Measurements from ENCODE around the gene VARS2.
A peak's percentile ranks its signal among the peaks of the same experiment; 100 is the strongest.
"Not testable (repeated sequence)": the region's sequence is repeated elsewhere in the genome, so short reads cannot be mapped to it uniquely, and the experiment has no call there.

VARS2 gene

DNA sequence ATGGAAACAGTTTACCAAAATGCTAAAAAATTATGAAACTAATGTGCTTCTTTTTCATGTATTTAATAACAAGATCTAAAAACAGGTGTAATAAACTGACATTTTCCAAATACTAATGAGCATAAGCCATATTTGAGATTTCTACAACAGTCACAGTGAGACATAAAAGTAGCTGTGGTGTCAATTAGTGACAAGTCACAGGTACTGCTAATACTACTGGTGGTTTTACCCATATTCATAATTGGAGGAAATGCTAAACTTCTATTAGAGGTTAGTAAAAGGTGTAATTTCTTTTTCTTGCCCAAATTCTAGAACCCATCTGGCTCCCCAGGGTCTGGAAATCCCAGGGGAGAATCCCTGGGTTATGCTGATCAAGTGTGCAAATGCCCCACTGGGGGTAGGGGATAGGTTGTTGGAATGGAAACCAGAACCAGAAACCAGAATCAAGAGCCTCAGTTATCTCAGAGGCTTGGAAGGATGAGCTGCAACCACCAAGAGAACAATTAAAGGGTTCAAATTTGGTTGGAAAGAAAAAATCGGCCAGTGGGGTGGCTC, 13.1 kb upstream of the VARS2 start:
- no peak for DNase-seq

DNA sequence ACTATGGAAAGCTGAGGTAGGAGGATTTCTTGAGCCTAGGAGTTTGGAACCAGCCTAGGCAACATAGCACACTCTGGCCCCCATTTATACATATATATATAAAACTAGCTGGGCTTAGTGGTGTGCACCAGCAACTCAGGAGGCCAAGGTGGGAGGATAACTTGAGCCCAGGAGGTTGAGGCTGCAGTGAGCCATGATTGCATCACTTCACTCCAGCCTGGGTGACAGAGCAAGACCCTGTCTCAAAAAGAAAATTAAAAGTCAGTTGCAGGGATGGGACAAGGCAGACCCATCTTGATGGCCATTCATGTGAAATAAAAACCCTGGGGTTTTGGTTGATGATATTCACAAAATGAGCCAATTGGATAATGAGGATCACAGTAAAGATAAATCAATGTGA, 12.6 kb upstream of the VARS2 start:
- no peak for DNase-seq

DNA sequence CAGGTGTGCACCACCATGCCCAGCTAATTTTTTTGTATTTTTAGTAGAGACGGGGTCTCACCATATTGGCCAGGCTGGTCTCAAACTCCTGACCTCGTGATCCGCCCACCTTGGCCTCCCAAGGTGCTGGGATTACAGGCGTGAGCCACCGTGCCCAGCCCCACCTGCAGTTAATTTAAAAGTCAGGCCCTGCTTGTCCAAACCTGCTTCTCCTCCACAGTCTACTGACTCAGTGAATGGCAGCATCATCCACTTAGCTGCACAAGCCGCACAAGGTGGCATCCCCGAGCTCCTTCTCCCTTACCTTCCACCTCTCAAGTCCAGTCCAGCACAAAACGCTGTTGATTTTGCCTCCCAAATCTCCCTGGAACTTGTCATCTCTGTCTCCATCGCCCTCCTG, 11.8 kb upstream of the VARS2 start:
- not testable (repeated sequence) for DNase-seq

DNA sequence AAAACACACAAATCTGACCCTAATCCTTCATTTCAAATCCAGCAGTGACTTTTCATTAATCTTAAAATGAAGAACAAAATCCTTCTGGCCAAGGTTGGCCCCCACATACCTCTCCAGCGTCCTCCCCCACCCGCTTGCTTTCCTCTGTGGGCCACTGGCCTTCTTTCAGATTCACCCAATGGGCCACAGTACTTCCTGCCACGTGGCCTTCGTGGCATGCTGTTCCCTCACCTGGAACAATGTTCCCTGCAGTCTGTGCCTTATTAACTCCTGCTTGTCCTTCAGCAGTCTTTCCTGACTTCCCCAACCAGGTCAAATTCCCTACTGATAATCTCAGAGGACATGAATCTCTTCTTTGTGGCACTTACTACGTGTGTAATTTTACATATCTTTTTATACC, 11.3 kb upstream of the VARS2 start:
- DNase-seq, result no peak

DNA sequence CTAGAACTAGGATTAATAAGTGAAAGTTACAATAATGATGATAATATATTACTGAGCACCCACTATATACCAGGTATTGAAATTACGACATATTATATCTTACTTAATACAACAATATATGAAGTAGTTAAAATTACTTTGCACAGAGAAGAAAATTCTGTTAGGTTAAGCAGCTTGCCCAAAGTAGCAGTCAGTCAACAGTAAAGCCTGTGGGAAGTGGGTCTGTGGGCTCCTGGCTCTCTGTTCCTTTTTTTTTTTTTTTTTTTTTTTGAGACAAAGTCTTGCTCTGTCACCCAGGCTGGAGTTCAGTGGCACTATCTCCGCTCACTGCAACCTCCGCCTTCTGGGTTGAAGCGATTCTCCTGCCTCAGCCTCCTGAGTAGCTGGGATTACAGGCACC, 10.8 kb upstream of the VARS2 start:
- no peak for DNase-seq

DNA sequence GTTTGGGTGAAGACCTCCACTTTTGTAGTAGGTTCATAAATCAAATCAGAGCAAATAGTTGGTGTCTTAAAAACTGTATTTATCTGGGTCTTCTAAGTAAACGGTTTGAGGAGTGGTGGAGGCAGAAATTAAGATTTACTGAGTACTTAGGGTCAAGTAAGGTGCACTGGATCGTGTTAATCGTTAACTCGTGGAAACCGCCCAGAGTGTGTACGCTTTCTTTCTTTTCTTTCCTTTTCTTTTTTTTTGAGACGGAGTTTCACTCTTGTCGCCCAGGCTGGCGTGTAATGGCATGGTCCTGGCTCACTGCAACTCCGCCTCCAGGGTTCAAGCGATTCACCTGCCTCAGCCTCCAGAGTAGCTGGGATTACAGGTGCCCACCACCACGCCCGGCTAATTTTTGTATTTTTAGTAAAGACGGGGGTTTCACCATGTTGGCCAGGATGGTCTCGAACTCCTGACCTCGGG, 6.7 kb upstream of the VARS2 start:
- DNase-seq, result not testable (repeated sequence)

DNA sequence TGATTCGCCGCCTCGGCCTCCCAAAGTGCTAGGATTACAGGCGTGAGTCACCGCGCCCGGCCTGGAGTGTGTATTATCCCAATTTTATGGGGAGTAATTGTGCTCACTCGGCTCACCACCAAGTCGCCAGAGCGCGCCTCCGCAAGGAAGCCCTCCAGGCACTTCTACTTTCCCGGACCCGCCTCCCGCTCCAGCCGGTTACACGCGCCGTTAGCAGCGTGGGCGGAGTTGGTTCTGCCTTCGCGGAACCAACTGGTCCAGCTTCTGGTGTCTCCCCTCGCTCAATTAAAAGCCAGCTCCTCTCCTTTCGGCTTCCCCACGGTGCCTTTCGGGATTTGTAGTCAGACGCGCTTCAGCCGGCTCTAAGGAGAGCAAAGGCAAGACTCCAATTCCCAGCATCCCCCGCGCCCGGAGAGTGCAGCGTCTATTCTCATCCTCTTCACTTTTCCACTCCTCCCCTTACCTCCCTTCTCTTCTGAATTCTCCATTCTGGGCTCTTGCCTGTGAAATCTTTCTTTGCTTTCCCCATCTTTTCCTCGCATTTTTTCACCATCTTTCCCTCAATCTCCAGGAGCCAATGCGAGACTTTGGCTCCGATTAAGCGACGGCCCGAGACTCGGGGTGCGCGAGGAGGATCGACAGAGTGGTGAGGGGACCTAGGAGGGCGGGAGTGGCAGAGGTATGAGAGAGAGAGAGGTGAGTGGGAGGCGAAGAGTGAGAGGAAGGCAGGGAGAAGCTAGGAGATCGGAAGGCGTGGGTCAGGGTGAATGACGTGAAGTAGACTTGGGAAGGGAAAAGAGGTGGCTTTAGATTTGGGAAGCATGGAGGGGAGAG, 6.1 kb upstream of the VARS2 start, which contains the start of gene GTF2H4:
Gene GTF2H4, plus strand, starts transcription at position 450 of the 834 bp plus-strand sequence.
- peak; percentile 93 for DNase-seq

DNA sequence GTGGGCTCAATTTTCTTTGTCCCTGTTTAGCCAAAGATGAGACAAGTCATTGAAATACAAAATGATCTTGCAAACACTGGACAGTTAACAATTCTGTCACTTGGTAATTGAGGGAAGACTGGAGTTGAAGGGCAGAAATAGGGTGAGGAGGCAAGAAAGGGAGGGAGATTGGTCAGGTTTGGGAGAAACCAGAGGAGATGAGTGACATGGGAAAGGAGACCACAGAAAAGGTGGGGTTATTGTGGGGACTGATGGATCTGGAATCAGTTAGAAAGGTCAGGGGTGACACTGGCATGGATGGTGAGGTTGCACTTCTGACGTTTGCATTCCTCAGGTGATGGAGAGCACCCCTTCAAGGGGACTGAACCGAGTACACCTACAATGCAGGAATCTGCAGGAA, 5.3 kb upstream of the VARS2 start:
- DNase-seq, result no peak

DNA sequence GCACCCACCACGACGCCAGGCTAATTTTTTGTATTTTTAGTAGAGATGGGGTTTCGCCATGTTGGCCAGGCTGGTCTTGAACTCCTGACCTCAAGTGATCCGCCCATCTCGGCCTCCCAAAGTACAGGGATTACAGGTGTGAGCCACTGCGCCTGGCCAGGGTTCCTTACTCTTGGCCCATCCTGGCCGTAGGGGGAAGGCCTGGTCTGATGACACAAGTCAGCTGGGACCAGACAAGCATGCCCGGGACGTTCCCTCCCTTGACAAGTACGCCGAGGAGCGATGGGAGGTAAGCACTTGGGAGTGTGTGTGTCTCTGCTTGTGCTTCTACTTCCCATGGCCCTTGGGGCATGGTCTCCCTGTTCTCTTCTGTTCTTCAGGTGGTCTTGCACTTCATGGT, 3.6 kb upstream of the VARS2 start:
- DNase-seq, result not testable (repeated sequence)

DNA sequence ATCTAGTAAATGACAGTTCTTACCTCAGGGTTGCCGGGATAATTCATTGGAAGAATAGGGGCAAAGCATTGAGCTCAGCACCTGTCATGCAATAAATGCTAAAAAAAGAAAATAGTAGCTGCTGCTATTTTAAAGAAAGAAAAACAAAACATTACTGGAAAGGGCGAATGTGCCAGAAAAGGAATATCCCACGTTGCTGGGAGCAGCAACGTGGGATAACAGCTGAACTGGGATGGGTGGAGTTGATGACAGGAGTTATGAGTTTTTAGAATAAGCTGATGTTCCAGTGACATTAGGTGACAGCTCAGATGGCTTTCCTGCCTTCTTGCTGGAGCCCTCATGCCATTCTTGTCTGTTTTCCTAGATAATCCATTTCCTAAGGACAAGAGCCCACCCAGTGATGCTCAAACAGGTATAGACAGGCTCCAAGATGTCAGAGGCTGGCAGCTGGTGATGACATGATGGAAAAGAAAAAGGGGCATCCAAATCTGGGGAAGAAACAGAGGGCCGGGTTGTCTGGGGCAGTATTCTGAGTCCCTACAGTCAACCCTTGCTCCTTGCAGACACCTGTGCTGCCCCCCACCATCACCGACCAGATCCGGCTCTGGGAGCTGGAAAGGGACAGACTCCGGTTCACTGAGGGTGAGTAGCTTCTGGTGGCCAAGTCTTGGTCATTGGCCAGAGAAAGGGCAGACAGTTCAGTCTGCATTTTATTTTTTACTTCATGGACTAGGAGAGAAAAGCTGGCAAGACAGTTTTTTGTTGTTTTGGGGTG, 1.1 kb upstream of the VARS2 start:
- no peak for DNase-seq

DNA sequence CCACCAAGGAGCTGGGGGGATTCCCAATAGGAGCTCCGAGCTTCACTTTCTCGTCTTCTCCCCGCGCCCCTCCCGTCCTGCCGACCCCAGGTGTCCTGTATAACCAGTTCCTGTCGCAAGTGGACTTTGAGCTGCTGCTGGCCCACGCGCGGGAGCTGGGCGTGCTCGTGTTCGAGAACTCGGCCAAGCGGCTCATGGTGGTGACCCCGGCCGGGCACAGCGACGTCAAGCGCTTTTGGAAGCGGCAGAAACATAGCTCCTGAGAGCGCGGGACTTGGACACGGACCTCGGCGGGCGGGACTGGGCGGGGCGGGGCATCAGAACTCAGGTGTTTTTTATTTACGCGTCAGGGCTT, 340 bp upstream of the VARS2 start:
- DNase-seq, result no peak

DNA sequence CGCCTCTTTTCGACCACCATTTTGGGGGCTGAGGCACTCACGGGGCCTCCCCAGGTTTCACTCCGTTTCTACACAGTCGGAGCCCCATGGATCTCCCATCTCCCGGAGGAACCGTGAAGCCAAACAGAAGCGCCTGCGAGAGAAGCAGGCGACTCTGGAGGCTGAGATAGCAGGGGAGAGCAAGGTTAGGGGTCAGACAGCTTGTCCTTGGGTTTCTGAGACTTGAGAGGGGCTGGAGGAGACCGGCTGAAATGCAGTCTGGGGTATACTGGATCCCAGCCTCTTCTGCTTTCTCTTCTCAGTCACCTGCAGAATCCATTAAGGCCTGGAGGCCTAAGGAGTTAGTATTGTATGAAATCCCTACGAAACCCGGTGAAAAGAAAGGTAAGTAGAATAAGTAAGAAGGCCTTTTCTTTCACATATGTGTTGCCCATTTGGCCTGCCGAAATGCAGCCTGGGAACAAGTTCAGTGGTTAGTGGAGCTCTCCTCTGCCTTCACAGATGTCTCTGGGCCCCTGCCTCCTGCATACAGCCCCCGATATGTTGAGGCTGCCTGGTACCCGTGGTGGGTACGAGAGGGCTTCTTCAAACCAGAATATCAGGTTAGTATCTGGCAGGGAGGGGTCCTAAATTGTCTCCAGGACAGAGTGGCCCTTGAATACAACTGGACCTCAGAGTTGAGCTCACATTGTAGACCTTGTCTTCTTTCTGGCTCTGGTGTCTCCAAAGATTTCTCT, 984 bp downstream of the VARS2 start:
- no peak for DNase-seq

DNA sequence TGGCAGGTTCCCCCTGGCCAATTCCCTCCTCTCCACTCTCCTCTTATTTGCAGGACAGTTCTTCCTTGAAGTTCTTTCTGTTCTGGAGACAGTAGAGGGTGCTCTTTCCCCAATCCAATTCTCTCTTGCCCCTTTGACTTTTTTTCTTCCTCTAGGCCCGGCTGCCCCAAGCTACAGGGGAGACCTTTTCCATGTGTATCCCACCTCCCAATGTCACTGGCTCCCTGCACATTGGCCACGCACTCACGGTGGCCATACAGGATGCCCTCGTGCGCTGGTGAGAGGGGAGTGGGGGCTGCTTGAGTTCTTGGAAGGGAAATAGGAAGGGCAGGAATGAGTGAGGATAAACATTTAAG, 1.5 kb downstream of the VARS2 start:
- no peak for DNase-seq

DNA sequence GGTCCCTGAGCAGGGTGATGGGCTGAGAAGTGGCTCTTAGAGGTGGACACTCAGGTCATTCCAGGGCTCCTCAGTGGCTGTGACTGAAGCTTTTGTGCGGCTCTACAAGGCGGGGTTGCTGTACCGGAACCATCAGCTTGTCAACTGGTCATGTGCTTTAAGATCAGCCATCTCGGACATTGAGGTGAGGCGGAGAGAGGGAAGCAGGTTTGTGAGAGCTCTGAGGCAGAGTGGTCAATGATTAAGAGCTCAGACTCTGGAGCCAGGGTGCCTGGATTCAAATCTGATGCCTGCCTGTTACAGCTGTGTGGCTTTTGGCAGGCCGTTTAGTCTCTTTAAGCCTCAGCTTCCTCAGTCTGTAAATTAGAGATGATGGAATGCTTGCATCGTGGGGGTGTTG, 3.0 kb downstream of the VARS2 start:
- no peak for DNase-seq

DNA sequence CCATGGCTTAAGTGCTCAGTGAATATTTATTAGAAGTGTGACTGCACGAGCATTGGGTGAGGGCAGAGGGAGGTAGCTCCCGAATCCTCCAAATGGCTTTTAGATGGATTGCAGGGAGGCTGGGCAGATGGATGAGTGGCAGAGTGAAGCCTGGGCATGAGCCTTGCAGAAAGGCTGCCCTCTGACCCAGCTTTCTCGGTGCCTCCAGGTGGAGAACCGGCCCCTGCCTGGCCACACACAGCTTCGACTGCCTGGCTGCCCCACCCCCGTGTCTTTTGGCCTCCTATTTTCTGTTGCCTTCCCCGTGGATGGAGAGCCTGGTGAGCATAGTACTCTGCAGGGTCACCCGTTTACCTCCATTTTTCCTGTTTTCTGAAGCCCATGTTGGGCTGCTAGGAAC, 3.4 kb downstream of the VARS2 start:
- no peak for DNase-seq

DNA sequence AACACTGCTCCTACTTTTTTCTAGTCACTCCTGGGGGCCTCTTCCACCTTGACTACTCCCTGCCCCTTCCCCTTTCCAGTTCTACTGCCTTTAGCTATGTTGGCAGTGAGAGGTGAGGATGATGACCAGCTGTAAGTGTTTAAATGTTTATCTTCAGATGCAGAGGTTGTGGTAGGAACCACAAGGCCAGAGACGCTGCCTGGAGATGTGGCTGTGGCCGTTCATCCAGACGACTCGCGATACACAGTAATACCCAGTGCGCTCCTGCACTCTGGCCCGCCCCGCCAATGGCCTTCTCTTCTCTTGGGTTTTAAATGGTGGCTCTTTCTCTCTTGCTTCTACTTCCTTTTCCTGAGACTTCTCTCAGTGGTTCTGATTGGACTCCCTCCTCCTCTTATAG, 4.6 kb downstream of the VARS2 start:
- no peak for DNase-seq

DNA sequence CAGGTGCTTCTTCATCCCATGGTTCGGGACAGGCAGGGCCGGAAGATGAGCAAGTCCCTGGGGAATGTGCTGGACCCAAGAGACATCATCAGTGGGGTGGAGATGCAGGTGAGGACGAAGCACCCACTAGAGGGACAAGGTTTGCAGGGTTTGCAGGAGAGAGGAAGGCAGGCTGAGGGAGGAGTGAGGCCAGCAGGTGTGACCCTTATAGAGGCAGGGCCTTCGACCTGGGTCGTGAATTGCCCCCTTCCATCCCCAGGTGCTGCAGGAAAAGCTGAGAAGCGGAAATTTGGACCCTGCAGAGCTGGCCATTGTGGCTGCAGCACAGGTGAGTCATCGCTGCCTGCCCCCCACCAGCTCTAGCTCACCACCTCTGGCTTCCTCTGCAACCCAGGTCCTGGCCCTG, 8.4 kb downstream of the VARS2 start:
- no peak for DNase-seq

DNA sequence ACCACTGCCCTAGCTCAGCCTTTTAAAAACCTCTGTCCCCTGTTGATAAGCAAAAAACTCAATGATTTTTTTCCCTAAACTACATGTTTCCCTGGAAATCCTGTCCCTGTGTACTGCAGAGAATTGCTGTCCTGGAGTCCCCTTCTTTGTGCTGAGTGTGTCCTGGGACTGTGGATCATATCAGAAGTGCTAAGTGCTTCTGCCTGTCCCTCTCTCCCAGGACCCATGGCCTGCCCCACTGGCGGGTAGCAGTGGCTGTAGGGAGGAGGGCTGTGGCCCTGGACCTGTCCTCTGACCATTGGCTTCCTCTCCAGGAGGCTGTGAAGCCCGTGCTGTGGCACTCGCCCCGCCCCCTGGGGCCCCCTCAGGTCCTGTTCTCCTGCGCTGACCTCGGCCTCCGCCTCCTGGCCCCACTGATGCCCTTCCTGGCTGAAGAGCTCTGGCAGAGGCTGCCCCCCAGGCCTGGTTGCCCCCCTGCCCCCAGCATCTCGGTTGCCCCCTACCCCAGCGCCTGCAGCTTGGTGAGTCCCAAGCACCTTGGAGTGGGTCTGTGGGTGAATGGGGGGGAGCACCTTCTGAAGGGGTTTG, 10.1 kb downstream of the VARS2 start:
- DNase-seq, result not testable (repeated sequence)

DNA sequence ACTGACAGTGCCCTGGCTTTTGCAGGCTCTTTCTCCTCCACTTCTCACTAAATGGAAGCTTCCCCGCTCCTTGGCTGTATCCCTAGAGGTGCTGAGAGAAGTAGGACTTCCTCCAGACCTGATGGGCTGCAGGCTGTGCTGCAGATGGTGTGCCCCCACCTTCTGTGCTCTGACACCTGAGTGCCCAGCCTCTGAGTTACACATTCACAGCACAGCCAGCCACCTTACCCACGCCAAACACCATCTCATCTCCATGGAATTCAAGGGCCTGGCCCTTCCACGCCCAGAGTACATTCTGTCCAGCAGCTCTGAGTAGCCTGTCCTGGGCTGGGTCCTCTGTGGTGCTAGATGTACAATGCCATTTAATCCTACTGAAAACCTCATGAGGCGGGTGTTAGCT, 12.6 kb downstream of the VARS2 start:
- no peak for DNase-seq

DNA sequence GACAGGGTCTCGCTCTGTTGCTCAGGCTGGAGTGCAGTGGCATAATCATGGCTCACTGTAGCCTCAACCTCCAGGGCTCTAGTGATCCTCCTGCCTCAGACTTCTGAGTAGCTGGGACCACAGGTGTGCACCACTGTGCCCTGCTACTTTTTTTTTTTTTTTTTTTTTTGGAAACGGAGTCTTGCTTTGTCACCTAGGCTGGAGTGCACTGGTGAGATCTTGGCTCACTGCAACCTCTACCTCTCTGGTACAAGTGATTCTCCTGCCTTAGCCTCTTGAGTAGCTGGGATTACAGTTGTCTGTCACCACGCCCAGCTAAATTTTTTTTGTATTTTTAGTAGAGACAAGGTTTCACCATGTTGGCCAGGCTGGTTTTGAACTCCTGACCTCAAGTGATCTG, 13.0 kb downstream of the VARS2 start:
- not testable (repeated sequence) for DNase-seq

DNA sequence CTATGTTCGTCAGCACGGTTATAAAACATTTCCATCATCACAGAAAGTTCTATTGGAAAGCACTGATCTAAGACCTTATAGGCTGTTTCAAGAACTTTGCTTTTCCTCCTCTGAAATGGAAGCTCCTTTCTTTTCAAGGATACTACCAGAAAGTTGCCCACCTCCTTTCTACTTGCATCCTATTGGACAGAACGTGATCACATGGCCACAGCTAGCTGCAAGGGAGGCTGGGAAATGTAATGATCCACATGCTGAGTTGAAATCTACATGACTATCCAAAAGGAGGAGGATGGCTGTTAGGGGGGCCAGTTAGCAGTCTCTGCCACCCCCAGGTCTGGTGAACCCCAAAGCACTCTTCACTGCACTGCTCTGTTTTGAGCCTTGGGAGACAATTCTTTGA, 14.6 kb downstream of the VARS2 start:
- no peak for DNase-seq

DNA sequence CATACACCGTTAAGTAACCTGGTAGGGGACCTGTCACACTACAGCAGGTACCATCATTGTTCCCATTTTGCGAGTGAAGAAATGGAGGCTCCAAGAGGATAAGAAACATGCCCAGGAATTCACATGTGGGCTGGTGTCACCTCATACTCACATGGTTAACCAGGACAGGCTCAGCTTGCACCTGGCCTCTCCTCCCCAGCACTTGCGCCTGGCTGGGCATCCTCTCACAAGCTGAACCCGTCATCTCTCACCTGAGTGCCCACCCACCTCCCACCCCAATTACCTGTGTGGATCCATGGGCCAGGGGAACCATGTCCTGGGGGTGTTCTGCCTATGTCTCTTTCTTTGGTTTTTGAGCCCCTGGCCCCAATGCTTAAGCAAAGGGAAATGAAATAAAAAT, 16.5 kb downstream of the VARS2 start:
- no peak for DNase-seq

DNA sequence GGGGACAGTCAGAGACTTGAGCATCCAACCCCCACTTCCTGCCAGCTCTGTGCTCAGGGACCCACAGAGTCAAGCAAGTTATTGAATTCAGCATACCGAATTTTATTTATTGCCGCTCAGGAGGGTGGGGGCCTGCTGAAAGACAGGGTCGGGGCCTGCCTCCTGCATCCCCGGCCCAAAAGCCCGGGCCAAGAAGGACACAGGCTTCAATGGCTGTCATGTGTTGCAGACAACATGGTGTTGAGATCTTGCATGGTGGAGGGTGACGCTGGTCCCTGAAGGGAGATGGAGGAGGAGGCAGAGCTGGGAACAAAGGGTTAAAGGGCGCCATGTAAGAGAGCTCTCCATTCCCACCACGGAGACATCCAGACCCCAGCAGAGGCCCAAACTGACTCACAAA, 17.2 kb downstream of the VARS2 start:
- no peak for DNase-seq

Data from NCI-H524 treated with DMSO at 0.1 percent for 48 hours (cell line).